GM12891 (cell line): Measurements from ENCODE around the gene NT5C.

Experiments
- PAX5 ChIP-seq: IDR thresholded peaks from 2 replicates; pipeline ENCODE4 v1.6.1; 2011; ENCODE audit warnings: low read length, moderate library complexity, mild to moderate bottlenecking; ENCODE audit not compliant: insufficient read depth, severe bottlenecking
- POLR2A ChIP-seq: IDR thresholded peaks from 2 replicates; pipeline ENCODE4 v1.6.1; 2011; ENCODE audit warnings: low read depth, low read length, control low read depth
- POLR2AphosphoS5 ChIP-seq: IDR thresholded peaks from 2 replicates; pipeline ENCODE4 v1.6.1; 2011; ENCODE audit warnings: low read depth, low read length, control low read depth
- POU2F2 ChIP-seq: IDR thresholded peaks from 2 replicates; pipeline ENCODE4 v1.6.1; 2011; ENCODE audit warnings: low read depth, mild to moderate bottlenecking, control low read depth, low read length, moderate library complexity
- SPI1 ChIP-seq: IDR thresholded peaks from 2 replicates; pipeline ENCODE4 v1.6.1; 2011; ENCODE audit warnings: low read depth, low read length, control low read depth
- TAF1 ChIP-seq: IDR thresholded peaks from 2 replicates; pipeline ENCODE4 v1.6.1; 2011; ENCODE audit warnings: low read depth, low read length, control low read depth

- no peak for TF ChIP-seq POLR2A
- no peak for TF ChIP-seq POLR2AphosphoS5
- no peak for TF ChIP-seq TAF1
- TF ChIP-seq POU2F2 = no peak
- no peak for TF ChIP-seq SPI1
- TF ChIP-seq PAX5 = no peak
Observed at GRCh38 chr17:75124819-75125162, 6.8 kb downstream of the NT5C start.
